B cell (primary cell): ENCODE measurements around the gene RAB22A.

Experiments used
- EZH2 ChIP-seq: IDR thresholded peaks from 2 replicates; pipeline ENCODE4 v1.6.1; 2012; ENCODE audit warnings: borderline replicate concordance, low read depth, mild to moderate bottlenecking, moderate library complexity, low read length; ENCODE audit not compliant: insufficient read depth, poor library complexity, severe bottlenecking
- TF ChIP-seq, protein P1 (sequence below): fragments of 200-600 bp; IDR thresholded peaks from one replicate; pipeline ENCODE4 v1.8.0; 2022; ENCODE audit warnings: antibody characterized with exemption, mild to moderate bottlenecking

DNA sequence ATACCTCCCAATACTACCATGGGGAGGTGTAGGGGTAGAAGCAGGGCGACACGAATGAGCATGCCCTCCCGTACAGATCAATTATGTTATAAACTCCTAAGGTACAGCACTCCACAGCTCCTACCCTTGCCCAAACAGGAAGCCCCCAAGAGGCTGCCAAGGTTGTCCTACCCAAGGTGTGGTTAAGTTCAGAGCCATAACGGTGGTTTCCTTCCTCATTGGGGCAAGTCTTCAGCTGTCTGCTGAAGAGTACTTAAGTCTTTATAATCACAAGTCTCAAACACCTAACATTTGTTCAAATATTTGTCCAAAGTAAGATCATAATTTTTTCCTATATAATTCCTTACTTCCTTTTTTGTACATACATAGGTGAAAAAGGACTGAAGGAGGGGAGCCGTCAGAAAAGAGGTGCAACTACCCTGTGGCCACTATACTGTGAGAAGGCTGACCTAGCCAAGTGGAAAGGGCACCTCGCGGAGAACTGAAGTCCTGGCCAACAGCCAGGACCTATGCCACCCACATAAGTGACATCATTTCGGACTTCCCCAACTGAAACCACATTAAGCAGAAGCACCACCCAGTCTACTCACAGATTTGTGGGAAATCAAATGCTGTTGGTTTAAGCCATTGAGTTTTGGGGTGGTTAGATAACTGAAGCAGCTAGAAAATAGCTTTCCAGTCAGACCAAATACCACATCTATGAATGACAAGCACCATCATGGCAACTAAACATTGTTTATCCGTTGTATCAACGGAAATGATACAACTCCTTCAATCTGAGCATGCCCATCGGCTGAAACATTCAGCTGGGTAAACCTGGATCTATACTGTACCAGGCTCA lies 2.9 kb upstream of the RAB22A start:
- TF ChIP-seq, protein P1, sequence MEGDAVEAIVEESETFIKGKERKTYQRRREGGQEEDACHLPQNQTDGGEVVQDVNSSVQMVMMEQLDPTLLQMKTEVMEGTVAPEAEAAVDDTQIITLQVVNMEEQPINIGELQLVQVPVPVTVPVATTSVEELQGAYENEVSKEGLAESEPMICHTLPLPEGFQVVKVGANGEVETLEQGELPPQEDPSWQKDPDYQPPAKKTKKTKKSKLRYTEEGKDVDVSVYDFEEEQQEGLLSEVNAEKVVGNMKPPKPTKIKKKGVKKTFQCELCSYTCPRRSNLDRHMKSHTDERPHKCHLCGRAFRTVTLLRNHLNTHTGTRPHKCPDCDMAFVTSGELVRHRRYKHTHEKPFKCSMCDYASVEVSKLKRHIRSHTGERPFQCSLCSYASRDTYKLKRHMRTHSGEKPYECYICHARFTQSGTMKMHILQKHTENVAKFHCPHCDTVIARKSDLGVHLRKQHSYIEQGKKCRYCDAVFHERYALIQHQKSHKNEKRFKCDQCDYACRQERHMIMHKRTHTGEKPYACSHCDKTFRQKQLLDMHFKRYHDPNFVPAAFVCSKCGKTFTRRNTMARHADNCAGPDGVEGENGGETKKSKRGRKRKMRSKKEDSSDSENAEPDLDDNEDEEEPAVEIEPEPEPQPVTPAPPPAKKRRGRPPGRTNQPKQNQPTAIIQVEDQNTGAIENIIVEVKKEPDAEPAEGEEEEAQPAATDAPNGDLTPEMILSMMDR: no peak
- TF ChIP-seq EZH2: no peak
